Caco-2 (cell line): ENCODE results near the gene ACADVL. TPM values are rescaled to one million over a fixed set of nuclear protein-coding genes. Genes with fewer than 3 reads are reported as not detected.
A peak's percentile ranks its signal among the peaks of the same experiment; 100 is the strongest.

ENCODE experiments used
- BruUV-seq: library from RNA; stranded (reverse); fragments of 400-500 nt; replicated peaks from 2 replicates; lab custom pipeline; 2021; lab: Mats Ljungman, UMichigan
- CTCF ChIA-PET: fragments of 300-600 bp; sonication (Branson Sonifier 250); formaldehyde crosslinking; loops from one replicate; lab custom pipeline; 2022; ENCODE audit warnings: antibody characterized with exemption; lab: Charles Lee
- POLR2A ChIA-PET: fragments of 300-600 bp; sonication (Branson Sonifier 250); formaldehyde crosslinking; loops from one replicate; lab custom pipeline; 2022; ENCODE audit warnings: antibody characterized with exemption; lab: Charles Lee
- DNase-seq, 2 experiments: peaks; one replicate each; pipeline versions ENCODE4 v3.0.0 to v3.0.0-alpha.2; 2020 to 2022
- H3K27me3 ChIP-seq: replicated peaks from 2 replicates; pipeline ENCODE4 v1.6.0; 2011; ENCODE audit warnings: low read length; ENCODE audit not compliant: control insufficient read depth, insufficient read depth
- H3K36me3 ChIP-seq: 2 replicates; pipeline ENCODE4 v1.5.1; 2011; ENCODE audit warnings: low read length; ENCODE audit not compliant: control insufficient read depth, insufficient read depth
- H3K4me1 ChIP-seq: fragments of 250-450 bp; sonication (Bioruptor Pico); 2 replicates; pipeline ENCODE4 v1.5.1; 2020; ENCODE audit warnings: mild to moderate bottlenecking
- H3K4me3 ChIP-seq: 2 replicates; pipeline ENCODE4 v1.5.1; 2011; ENCODE audit warnings: low read depth, mild to moderate bottlenecking, control low read depth, low read length
- H3K9me3 ChIP-seq: fragments of 250-450 bp; sonication (Bioruptor Pico); 2 replicates; pipeline ENCODE4 v1.5.1; 2020; ENCODE audit warnings: mild to moderate bottlenecking, moderate library complexity
- H3K27ac Mint-ChIP-seq: one replicate; pipeline ENCODE4 v1.8.0; 2022; ENCODE audit warnings: mixed read lengths; ENCODE audit not compliant: unreplicated experiment
- H3K27me3 Mint-ChIP-seq: one replicate; pipeline ENCODE4 v1.8.0; 2022; ENCODE audit warnings: mixed read lengths; ENCODE audit not compliant: insufficient read depth, unreplicated experiment
- H3K36me3 Mint-ChIP-seq: one replicate; pipeline ENCODE4 v1.8.0; 2022; ENCODE audit warnings: mild to moderate bottlenecking, mixed read lengths; ENCODE audit not compliant: insufficient read depth, unreplicated experiment
- H3K4me1 Mint-ChIP-seq: one replicate; pipeline ENCODE4 v1.8.0; 2022; ENCODE audit warnings: low read depth, mixed read lengths; ENCODE audit not compliant: unreplicated experiment
- H3K4me3 Mint-ChIP-seq: one replicate; pipeline ENCODE4 v1.8.0; 2022; ENCODE audit warnings: mild to moderate bottlenecking, moderate library complexity, mixed read lengths; ENCODE audit not compliant: unreplicated experiment
- H3K9me3 Mint-ChIP-seq: one replicate; pipeline ENCODE4 v1.8.0; 2022; ENCODE audit warnings: mixed read lengths; ENCODE audit not compliant: unreplicated experiment
- CTCF ChIP-seq, 2 experiments: fragments of 200-600 bp in 1 of 2; IDR thresholded peaks; 1 replicate in 1 of 2; 2 replicates in 1 of 2; pipeline versions ENCODE4 v1.5.1 to v1.8.0; 2011 to 2022; ENCODE audit warnings: antibody characterized with exemption in 1 of 2, control low read depth in 1 of 2, inconsistent platforms in 1 of 2, low read depth in 1 of 2, low read length in 1 of 2, mild to moderate bottlenecking in 1 of 2, moderate library complexity in 1 of 2; ENCODE audit not compliant: insufficient read depth in 1 of 2, severe bottlenecking in 1 of 2, unreplicated experiment in 1 of 2
- intact Hi-C: fragments of 100-400 bp; cut with micrococcal nuclease; formaldehyde crosslinking; loops from one replicate; pipeline ENCODE4 v1.10.0; 2022; ENCODE audit not compliant: unreplicated experiment
- total RNA-seq: library from RNA; stranded (reverse); gene quantifications from 2 replicates; pipeline ENCODE4 v1.2.3, GENCODE V29; 2022

The ACADVL gene
- total RNA-seq, 1 experiment from 2014 or later, result 133 TPM

- Histone ChIP-seq H3K27me3 (no peaks in the 10 kb centered on the region), H3K4me3 (peak overlapping the region; percentile 98), H3K4me1 (peaks cover 26% of the 10 kb centered on the region), H3K36me3 (peaks cover 2% of the 10 kb centered on the region), H3K9me3 (no peaks in the 10 kb centered on the region)
- no peak for DNase-seq
- H3K27ac Mint-ChIP-seq, result peak overlapping the region; percentile 97
- intact Hi-C loops, result no loop called here
- no peaks in the 10 kb centered on the region for H3K27me3 Mint-ChIP-seq
- peak overlapping the region; percentile 99 for H3K4me3 Mint-ChIP-seq
- TF ChIP-seq CTCF (IDR thresholded peaks at IDR 0.05; ENCODE audit: insufficient read depth in 1 of 2, low read depth in 1 of 2, low read length in 1 of 2, severe bottlenecking in 1 of 2, unreplicated experiment in 1 of 2), result no peak
- no peaks in the 10 kb centered on the region for H3K9me3 Mint-ChIP-seq
- ChIA-PET POLR2A (no interaction called here), CTCF (no interaction called here)
- peaks cover 9% of the 10 kb centered on the region for H3K4me1 Mint-ChIP-seq
- H3K36me3 Mint-ChIP-seq, result peaks cover 83% of the 10 kb centered on the region
- BruUV-seq, result no TSS peak
These were observed 40.4 kb downstream of the ACADVL start for GRCh38 chr17:7260151-7260550.

GRCh38 chr17:7260651-7261378 is 41.1 kb downstream of the ACADVL start:
- H3K27me3 Mint-ChIP-seq, result no peaks in the 10 kb centered on the region
- peak overlapping the region; percentile 99 for H3K4me3 Mint-ChIP-seq
- Histone ChIP-seq H3K9me3 (no peaks in the 10 kb centered on the region), H3K36me3 (peaks cover 2% of the 10 kb centered on the region), H3K27me3 (no peaks in the 10 kb centered on the region), H3K4me1 (peaks cover 26% of the 10 kb centered on the region), H3K4me3 (peak overlapping the region; percentile 98)
- TF ChIP-seq CTCF (IDR thresholded peaks at IDR 0.05; ENCODE audit: insufficient read depth in 1 of 2, low read depth in 1 of 2, low read length in 1 of 2, severe bottlenecking in 1 of 2, unreplicated experiment in 1 of 2), result no peak
- H3K9me3 Mint-ChIP-seq, result no peaks in the 10 kb centered on the region
- peaks cover 9% of the 10 kb centered on the region for H3K4me1 Mint-ChIP-seq
- peaks cover 78% of the 10 kb centered on the region for H3K36me3 Mint-ChIP-seq
- intact Hi-C loops, result no loop called here
- DNase-seq, result peak; percentile 77 to 83
- BruUV-seq, result no TSS peak
- H3K27ac Mint-ChIP-seq, result peak overlapping the region; percentile 97
- CTCF ChIA-PET, result no interaction called here
- POLR2A ChIA-PET, result interaction anchor here (0.8 kb wide), 1 partner anchor 46 kb away, joined by 7 read pairs; no protein-coding TSS in a partner anchor

GRCh38 chr17:7261379-7262191 is 41.8 kb downstream of the ACADVL start:
- BruUV-seq, result TSS peak; percentile 65
- TF ChIP-seq CTCF (IDR thresholded peaks at IDR 0.05; ENCODE audit: insufficient read depth in 1 of 2, low read depth in 1 of 2, low read length in 1 of 2, severe bottlenecking in 1 of 2, unreplicated experiment in 1 of 2), result no peak
- POLR2A ChIA-PET, result interaction anchor here (0.7 to 0.8 kb wide), 2 partner anchors 47 to 238 kb away, joined by 4 to 7 read pairs; no protein-coding TSS in a partner anchor
- no peak for DNase-seq
- H3K27me3 ChIP-seq, result no peaks in the 10 kb centered on the region
- Mint-ChIP-seq H3K4me3 (peak overlapping the region; percentile 99), H3K36me3 (peaks cover 71% of the 10 kb centered on the region), H3K27me3 (no peaks in the 10 kb centered on the region), H3K9me3 (no peaks in the 10 kb centered on the region), H3K4me1 (peaks cover 9% of the 10 kb centered on the region), H3K27ac (peak overlapping the region; percentile 97)
- CTCF ChIA-PET, result no interaction called here
- H3K9me3 ChIP-seq, result no peaks in the 10 kb centered on the region
- H3K4me3 ChIP-seq, result peak overlapping the region; percentile 98
- H3K36me3 ChIP-seq, result peaks cover 2% of the 10 kb centered on the region
- peaks cover 26% of the 10 kb centered on the region for H3K4me1 ChIP-seq
- intact Hi-C loops, result no loop called here
